Stimulated activated CD4-positive, alpha-beta T cell treated with anti-CD3 and anti-CD28 coated beads, Interleukin-12 subunit alpha, Interleukin-12 subunit beta, amount 100 ng/mL, for 4 hours (primary cell): ENCODE data around the gene ECSCR.
"Not testable (repeated sequence)": the region's sequence is repeated elsewhere in the genome, so short reads cannot be mapped to it uniquely, and the experiment has no call there.

Source experiments
- DNase-seq: peaks from one replicate; pipeline ENCODE4 v3.0.0-alpha.2; 2020

ECSCR gene

DNA sequence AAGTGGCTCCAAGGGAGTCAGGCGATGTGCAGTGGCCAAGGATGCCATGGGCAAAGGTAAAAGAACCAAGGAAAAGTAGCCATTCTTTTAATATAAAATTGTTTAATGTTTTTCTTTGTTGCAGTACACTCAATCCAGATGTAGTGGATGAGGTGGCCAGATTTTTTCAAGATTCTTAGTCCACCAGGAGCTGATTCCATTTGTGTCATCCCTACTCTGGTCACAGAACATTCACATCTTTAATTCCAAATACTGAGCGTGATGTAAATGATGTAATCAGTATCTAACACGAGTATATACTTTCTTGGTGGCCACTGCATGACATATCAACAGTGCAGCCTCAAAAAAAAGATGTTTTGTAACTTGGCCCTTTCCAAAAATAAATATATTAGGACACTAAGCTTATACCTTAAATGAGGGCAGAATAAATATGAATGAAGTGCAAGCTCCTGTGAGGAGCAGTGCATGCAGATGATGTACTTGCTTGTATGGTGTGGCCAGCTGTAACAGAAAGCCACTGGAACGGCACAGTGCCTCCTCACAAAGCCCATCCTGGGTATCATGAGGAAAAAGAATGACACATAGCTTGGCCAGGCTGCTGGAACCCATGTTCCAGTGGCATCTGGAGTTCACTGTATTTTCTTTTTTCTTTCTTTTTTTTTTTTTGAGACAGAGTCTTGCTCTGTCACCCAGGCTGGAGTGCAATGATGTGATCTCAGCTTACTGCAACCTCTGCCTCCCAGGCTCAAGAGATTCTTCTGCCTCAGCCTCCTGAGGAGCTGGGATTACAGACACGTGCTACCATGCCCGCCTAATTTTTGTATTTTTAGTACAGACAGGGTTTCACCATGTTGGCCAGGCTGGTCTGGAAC is 52.2 kb downstream of the ECSCR start:
- no peak for DNase-seq

DNA sequence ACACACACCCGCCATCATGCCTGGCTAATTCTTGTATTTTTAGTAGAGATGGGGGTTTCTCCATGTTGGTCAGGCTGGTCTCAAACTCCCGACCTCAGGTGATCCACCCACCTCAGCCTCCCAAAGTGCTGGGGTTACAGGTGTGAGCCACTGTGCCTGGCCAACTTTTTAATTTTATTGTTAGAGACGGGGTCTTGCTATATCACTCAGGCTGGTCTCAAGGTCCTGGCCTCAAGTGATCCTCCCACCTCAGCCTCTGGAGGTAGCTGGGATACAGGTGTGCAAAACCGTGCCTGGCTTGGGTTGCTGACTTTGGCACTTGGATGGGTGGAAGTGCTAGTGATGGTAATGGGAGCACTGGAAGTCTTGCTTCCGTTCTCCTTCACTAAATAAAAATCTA is 53.4 kb downstream of the ECSCR start:
- DNase-seq, result not testable (repeated sequence)

DNA sequence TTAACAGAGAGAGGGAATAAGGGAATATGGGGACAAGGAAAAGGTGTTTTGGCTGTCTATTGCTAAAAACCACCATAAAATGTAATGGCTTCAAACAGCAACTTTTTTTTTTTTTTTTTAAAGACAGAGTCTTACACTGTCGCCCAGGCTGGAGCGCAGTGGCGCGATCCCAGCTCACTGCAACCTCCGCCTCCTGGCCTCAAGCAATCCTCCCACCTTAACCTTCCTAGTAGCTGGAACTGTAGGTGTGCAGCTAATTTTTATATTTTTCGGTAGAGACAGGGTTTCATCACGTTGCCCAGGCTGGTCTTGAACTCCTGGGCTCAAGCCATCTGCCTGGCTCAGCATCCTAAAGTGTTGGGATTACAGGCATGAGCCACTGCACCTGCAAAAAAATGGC is 54.4 kb downstream of the ECSCR start:
- no peak for DNase-seq

DNA sequence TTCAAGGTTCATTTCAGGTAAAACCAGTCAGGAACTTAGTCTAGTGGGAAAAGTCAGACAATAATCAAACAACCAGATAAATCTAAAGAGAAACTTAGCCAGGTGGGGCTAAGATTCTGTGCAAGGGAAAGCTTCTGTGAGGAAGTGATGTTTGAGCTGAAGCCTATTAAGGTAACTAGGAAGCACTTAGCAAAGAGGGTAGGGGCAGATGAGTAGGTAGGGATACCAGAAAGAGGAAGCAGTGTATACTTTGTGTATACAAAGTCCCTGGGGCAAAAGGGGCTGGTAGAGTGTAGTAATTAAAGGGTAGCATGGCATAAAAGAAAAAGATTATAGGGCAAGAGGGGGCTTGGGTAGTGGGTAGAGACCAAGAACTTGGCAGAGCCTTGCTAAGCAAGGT is 55.0 kb downstream of the ECSCR start:
- DNase-seq, result no peak

DNA sequence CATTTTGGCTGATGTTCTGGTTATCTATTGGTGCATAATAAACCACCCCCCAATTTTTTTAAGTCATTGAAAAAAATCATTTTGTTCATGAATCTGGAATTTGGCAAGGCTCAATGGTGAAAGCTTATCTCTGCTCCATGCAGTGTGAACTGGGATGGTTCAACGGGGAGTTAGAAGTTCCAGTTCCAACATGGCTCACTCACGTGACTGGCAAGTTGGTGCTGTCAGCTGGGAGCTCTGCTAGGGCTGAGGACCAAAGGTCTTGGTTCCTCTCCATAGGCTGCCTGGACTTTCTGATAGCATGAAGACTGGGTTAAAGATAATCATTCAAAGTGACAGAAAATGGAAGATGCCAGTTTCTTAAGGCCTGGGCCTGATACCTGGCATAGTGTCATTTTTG is 55.6 kb downstream of the ECSCR start:
- no peak for DNase-seq

DNA sequence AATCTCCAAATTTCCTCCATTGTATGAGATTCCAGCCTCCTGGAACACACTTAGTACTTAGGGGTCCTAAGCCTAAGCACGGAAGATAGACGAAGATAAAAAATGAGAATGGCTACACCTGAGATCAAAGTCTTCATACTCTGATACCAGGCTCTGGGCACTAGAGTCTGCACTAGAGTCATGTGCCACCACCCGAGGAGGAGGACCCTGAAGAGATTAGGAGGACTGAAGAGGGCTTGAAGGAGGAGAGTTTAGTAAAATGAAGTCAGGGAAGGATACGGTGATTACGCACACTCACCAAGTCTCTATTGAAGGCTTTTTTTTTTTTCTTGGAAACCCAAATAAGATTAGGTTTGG is 58.1 kb downstream of the ECSCR start:
- no peak for DNase-seq

DNA sequence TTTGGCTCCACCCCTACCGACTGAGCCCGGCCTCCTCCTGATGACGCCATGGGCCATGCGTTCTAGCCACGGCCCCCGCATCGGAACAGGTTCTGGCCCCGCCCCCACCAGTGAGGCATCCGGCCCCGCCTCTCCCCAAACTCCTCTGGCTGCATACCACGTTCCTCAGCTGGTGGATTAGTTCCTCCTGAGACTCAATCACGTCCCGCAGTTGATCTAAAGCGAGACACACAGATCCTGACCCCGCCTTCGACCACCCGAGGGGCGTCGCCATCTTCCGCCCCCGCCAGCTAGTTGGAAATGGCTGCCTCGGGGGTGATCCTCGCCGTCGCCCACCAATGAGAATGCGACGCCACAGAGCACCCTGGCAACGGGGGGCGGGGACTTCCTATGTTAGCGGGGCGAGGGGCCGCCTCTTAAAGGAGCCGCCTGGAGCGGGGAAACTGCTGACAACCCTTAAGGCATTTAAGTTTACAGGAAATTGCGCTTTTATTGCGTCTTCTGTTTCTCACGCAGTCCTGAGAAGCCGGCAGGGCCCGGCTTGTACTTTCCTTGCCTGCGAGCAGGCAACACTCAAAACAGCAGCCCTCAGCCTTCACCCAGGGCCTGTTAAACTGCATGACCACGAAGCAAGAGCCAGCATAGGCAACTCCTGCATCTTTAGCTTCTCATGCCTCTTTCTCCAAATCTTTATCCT is 58.6 kb downstream of the ECSCR start, which contains the start of gene SPATA24:
TSS of gene SPATA24 (minus strand) at position 303 of the 697 bp plus-strand sequence. CDS start at position 274, 29 bp downstream.
- DNase-seq, result peak; percentile 97

DNA sequence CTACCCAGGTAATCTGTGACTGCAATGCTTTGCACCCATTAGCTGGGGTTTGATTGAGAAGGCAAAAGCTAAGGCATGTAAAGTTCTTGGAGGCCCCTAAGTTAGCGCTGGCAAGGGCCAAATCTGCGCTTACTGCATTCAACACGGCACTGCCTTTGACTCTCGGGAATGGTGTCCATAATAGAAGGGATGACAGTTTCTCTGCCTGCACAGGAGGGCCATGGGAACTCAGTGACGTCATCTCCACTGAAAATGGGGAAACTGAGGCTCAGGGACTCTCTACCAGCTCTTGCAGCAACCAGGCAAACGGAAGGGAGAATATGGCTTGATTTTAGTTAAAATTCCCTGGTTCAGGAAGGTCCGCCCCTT is 59.1 kb downstream of the ECSCR start:
- no peak for DNase-seq

DNA sequence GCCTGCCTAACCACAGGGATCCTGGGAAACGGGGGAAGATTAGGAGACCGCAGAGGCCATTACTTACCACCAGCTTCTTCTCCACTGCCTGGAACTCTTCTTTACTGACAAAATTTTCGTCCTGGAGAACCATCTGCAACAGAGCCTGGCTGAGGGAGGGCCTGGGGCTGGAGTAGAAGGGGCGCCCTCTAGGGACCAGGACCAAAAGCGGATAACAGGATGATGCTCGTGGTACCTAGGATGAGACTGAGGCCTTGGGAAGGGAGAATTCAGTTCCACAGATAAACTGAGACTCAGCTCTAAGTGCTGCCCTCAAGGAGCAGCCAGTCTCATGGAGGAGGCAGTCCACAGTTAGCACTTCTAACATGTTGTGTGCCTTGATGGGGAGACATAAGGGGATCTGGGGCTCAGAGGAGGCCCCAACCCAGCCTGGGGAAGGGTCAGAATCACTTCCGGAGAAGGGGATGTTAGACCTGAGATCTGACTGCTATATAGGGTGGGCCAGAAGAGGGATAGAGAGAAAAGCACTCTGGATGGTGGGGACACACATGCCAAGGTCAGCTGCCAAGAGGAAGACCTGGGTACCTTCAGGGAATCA is 59.9 kb downstream of the ECSCR start:
- DNase-seq, result no peak

DNA sequence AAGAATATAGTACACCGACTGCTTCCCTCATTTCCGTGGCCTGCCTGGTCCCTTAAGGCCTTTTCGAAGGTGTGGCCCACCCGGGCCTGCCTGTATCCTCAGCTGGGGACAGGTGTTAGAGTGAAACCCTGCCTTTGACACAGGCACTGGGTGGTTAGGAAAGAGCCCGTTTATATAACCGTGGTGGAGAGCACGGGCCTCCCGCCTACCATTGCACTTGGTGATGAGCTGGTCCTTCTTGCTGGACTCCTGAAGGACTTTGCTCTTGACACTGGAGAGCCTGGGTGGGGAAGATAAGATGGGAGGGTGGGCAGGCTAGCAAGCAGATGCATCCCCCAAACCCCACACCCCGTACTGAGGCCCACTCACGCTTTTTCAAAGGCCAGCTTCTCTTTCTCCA is 61.0 kb downstream of the ECSCR start:
- no peak for DNase-seq

DNA sequence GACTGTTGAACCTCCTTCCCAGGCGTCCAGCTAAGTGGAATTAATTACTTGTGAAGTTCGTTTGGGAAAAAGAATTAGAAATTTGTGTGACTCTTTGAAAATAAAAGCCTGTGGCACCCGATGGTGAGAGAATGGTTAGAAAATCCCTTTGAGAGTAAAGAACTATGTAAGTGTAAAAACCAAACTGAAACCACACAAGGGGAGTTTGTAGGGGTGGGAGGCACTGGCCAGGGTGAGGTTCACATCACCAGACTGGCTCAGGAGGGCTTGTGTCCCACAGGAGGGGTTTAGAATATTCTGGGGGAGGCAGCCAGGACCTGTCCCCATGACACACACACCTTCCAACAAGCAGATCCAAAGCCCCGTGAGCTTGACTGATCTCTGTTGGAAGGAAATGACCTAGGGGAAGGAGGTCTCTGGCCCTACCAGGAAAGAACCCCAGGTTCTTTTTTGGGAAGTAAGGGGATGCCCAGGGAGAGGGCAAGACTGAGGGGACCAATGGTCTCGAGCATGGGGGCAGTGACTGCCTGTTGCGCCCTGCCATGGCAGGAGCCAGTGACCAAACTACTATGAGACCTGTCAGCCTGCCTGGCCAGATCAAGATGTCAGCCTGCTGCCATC is 62.9 kb downstream of the ECSCR start:
- DNase-seq, result no peak
